H4 (cell line): ENCODE measurements around the gene UBE2V1. TPM values are rescaled to one million over a fixed set of nuclear protein-coding genes. Genes with fewer than 3 reads are reported as not detected.
"Not testable (repeated sequence)": the region's sequence is repeated elsewhere in the genome, so short reads cannot be mapped to it uniquely, and the experiment has no call there.

Experiments used
- DNase-seq: peaks from one replicate; pipeline ENCODE4 v3.0.0-alpha.2; 2015; ENCODE audit warnings: low spot score
- total RNA-seq: library from RNA; depleted of rRNA; stranded (reverse); fragments of >200 nt; shearing (Covaris generic); gene quantifications from 2 replicates; pipeline ENCODE4 v1.2.3, GENCODE V29; 2014

Gene UBE2V1
- total RNA-seq, 1 experiment from 2014 or later: 81.7 TPM

GRCh38 chr20:50095476-50096078 lies 17.4 kb downstream of the UBE2V1 start:
- no peak for DNase-seq

DNA sequence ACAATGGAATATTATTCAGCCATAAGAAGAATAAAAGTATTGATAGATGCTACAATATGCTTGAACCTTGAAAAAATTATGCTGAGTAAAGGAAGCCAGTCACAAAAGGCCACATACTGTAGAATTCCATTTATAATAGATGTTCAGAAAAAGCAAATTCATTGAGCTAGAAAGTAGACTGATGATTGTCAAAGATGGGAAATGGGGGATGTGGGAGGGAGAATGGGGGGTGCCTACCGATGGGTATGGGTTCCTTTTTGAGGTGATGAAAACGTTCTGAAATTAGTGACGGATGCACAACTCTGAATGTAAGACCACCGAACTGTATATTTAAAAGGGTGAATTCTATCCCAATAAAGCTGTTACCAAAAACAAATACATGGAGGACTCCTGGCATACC lies 18.4 kb downstream of the UBE2V1 start:
- no peak for DNase-seq

GRCh38 chr20:50093240-50093639 lies 19.7 kb downstream of the UBE2V1 start:
- no peak for DNase-seq

- DNase-seq: no peak
These were observed 20.5 kb downstream of the UBE2V1 start for GRCh38 chr20:50092436-50092835.

DNA sequence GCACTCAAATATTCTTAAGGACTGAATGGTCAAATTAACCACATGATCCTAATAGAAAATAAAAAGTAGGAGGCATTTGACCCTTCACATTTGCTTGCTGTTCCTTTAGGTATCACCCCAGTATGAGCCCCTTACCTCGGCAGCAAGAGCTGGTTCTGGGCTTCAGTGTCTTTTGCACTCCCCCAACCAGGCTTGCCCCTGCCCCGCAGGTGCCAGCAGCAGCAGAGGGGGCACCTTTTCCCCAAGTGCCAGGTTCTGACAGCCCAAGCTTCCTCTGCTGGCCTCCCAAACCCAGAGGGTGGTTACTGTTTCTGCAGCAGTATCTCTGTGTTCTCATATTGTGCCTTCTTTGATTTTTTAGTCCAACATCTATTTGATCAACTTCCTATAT lies 23.2 kb downstream of the UBE2V1 start:
- no peak for DNase-seq

GRCh38 chr20:50089140-50089786 lies 23.7 kb downstream of the UBE2V1 start:
- no peak for DNase-seq

- no peak for DNase-seq
These were observed 24.9 kb downstream of the UBE2V1 start for GRCh38 chr20:50088022-50088421.

DNA sequence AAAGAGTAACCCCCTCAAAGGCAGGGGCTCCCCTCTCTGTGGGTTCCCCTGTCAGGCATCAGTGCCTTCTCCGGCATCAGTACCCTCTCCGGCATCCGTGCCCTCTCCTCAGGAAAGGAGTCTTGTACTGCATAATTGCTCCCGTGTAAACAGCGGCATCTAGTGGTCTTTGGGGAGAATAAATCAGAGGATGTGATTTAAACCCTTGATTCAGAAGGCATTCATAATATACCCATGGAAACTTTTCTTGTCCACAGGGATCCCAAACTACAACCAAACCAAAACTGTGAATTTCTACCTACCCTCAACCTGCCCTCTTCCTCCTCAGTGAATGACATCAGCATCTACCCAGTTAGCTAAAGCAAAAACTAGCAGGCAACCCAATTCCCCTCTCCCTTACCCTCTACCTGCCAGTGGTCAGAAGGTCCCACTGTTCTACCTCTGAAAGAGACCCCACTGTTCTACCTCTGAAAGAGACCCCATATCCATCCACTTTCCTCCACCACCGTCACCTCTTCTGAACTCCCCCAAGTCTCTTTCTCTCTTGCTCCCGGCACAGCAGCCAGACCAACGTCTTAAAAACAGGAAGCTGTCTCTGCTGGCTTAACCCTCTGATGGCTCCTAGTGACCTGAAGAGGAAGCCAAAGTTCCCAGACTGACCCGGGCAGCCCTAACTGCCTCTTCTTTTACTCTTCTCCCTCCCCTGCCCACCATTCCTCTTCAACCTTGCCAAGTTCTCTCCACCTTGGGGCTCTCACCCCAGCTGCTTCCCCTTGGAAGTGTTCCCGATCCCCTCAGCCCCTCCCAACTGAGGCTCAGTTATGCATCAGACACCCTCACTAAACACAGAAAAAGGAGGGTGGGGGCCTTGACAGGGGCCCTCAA lies 27.2 kb downstream of the UBE2V1 start:
- DNase-seq: peak; percentile 76

DNA sequence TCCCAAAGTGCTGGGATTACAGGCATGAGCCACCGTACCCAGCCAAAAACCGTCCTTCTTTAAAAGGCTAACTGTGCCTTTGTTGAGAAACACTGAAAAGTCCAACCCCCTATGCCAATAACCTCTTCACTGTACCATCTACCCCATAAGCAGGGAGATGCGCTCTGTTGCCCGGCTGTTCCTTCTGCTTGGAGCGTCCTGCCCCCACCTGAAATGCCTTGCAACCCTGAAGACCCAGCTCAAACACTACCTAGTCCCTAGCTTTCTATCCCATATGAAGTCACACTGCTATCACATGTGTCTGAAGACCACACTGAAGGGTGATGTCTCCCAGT lies 27.8 kb downstream of the UBE2V1 start:
- DNase-seq: no peak

- DNase-seq: no peak
These were observed 29.9 kb downstream of the UBE2V1 start for GRCh38 chr20:50083034-50083433.

DNA sequence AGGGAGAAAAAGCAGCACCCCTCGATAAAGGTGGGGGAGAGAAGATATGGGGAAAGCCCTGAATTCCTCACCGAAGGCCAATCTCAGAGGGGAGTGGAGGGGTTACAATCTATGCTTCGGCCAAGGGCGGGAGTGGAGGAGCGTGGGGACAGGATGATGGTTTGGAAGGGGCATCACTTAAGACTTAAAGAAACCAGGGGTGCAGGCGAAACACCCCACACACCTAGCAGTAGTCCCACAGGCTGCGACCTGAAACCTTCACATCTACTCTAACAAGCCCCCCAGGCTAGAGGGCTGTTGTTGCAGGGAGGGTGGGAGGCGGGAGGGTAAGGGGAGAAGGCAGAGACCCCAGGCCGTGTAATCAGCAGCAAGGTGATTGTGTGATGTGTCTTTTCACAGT lies 30.9 kb downstream of the UBE2V1 start:
- not testable (repeated sequence) for DNase-seq

- DNase-seq: no peak
These were observed 34.9 kb downstream of the UBE2V1 start for GRCh38 chr20:50077818-50078601.

DNA sequence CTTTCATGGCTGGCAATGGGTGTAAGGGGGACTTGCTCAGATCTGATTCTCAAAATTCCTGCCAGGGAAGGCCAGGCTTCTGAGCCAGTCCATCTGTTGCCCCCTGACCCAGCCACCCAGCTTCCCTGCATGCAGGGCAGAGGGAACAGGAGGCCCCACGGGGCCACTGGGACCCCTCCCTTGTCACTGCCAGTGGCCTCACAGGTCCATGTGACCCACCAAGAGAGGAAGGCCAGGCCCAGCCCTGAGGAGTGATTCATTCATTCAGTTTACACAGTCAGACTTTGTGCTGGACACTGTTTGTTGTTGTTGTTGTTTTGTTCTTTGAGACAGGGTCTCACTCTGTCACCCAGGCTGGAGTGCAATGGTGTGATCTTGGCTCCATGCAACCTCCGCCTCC lies 39.5 kb downstream of the UBE2V1 start:
- DNase-seq: no peak

DNA sequence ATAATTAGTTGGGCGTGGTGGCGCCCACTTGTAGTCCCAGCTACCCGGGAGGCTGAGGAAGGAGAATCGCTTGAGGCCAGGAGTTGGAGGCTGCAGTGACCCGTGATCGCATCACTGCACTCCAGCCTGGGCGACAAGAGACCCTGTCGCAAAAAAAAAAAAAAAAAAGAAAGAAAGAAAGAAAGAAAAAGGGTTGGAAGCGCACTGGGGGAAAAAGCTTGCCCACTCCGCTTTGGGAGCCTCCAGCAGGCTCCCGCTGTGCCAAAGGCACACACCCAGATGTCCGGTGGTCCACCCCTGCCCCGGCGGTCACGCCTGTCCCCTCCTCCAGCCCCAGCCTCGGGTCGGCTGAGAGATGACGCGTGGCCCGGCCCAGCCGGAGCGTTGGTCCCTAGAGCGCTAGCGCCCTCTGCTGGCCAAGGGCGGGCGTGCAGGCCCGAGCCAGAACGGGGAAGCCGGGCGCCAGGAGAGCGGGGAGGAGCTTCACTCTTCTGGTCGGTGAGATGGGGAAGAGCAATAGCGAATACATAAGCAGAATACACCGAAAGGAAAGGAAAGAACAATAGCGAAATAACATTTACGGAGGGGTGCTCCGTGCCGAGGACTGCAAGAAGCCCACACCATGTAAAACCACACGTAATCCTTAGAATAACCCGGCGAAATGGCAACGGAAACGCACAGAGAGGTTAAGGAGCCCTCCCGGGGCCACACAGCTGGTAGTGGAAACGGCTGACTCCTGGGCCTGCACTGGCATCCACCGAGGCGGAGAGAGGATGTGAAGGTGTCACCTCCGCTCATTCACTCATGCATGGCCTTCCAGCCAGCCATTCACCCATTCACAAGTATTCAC lies 41.7 kb downstream of the UBE2V1 start:
- DNase-seq: peak; percentile 71

DNA sequence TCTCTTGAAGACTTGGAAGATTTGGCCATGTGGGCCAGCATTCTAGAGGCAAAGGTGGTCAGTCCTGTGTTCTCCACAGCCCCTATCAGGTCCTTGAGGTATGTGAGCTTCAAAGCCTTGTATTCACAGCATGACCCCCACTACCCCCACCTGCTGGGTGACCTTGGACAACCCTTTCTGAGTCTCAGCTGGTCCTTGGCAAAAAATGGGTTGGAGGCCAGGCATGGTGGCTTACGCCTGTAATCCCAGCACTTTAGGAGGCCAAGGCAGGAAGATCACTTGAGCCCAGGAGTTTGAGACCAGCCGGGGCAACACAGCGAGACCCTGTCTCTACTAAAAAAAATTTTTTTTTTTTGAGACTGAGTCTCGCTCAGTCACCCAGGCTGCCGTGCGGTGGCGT lies 42.6 kb downstream of the UBE2V1 start:
- DNase-seq: no peak

DNA sequence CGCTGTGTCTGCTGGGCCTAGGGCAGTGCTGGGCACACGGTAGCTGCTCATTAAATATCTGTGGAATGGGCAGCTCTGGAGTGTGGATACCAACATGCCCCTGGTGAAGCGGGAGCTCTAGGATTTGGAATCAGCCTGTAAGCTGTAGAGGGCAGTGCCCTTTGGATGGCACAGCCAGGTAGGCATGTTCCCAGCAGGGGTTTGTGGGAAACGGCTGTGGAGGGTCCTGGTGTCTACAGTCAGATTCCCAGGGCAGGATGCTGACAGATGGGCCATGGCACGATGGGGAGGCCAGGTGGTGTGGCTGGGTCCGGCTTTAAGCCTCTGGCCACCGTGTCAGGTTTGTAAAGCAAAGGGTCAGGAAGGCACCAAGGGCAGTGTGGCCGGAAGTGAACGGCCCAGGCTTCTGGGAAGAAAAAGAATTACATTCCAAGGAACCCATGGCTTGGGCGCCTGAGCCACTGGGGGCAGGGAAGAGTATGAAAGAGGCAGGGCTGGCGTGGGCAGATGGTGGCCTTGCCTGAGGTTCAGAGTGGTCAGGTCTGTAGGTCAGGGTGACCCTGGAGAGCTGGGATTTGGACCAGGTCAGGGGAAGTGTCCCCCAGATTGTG lies 44.8 kb downstream of the UBE2V1 start:
- no peak for DNase-seq

DNA sequence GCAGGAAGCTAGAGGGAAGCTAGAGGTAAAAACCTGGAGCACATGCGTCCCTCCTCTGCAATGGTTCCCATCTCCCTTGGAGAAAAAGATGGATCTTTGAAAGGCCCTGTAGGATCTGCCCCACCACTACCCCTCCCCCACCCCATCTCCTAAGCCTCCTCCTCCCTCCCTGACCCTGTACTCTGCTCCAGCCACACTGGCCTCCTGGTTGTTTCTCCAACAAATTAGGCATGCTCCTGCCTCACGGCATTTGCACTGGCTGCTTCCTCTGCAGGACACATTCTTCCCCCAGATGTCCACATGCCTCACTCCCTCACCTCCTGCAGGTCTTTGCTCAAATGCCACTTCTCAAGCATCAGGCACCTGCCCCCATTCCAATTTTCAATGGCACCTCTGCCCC lies 45.5 kb downstream of the UBE2V1 start:
- DNase-seq: no peak

- DNase-seq: no peak
These were observed 45.9 kb downstream of the UBE2V1 start for GRCh38 chr20:50067018-50067417.

GRCh38 chr20:50066161-50066834 lies 46.7 kb downstream of the UBE2V1 start:
- no peak for DNase-seq

DNA sequence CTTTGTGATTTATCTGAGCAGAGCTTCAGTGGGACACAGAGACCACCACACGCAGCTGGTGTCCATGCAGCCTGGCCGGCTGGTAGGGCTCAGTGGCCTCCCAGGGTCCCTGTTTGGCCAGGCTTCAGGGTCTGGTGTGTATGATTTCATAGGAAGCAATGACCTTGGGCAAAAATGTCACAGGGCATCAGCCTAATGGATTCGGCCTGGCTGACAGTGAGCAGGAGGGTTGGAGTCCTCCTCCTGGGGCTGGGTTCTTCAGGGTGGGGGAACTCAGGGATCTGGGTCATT lies 47.7 kb downstream of the UBE2V1 start:
- no peak for DNase-seq
